Lower leg skin (tissue), 3 donors: ENCODE measurements around the gene POLE4.

Experiments
- POLR2A ChIP-seq, 2 donors: fragments of 450-650 bp; IDR thresholded peaks; one replicate each; pipeline ENCODE4 v1.6.1; 2016 to 2017; ENCODE audit warnings: antibody characterized with exemption in 2 of 2, mild to moderate bottlenecking in 1 of 2, moderate library complexity in 1 of 2
- TF ChIP-seq, protein P1 (sequence below), 3 donors: fragments of 450-650 bp; IDR thresholded peaks; one replicate each; pipeline ENCODE4 v1.5.1; 2016; ENCODE audit warnings: antibody characterized with exemption in 3 of 3, mild to moderate bottlenecking in 3 of 3, moderate library complexity in 2 of 3

- TF ChIP-seq, protein P1, sequence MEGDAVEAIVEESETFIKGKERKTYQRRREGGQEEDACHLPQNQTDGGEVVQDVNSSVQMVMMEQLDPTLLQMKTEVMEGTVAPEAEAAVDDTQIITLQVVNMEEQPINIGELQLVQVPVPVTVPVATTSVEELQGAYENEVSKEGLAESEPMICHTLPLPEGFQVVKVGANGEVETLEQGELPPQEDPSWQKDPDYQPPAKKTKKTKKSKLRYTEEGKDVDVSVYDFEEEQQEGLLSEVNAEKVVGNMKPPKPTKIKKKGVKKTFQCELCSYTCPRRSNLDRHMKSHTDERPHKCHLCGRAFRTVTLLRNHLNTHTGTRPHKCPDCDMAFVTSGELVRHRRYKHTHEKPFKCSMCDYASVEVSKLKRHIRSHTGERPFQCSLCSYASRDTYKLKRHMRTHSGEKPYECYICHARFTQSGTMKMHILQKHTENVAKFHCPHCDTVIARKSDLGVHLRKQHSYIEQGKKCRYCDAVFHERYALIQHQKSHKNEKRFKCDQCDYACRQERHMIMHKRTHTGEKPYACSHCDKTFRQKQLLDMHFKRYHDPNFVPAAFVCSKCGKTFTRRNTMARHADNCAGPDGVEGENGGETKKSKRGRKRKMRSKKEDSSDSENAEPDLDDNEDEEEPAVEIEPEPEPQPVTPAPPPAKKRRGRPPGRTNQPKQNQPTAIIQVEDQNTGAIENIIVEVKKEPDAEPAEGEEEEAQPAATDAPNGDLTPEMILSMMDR (IDR thresholded peaks at IDR 0.05) = no peak
- TF ChIP-seq POLR2A (IDR thresholded peaks at IDR 0.05) = no peak
Measured at GRCh38 chr2:74925361-74925786, 33.1 kb upstream of the POLE4 start.
